ENCODE measurements around the gene MYADM.

Gene MYADM

DNA sequence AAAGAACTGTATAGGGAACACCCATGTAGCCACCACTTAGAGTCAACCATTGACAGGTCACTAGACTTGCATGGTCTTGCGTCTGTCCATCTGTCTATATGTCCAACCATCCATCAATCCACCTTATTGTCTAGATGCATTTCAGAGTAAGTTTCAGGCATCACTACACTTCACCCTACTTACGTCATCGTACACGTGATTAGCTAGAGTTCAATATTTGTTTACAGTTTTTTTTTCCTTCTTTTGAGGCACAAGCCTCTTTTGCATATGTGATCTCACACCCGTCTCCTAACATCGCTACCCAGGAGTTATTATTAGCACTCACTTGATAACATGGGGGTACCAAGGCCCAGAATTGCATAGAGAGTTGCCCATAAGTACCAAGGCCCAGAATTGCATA lies 48.3 kb downstream of the MYADM start:
- no peak for DNase-seq

DNA sequence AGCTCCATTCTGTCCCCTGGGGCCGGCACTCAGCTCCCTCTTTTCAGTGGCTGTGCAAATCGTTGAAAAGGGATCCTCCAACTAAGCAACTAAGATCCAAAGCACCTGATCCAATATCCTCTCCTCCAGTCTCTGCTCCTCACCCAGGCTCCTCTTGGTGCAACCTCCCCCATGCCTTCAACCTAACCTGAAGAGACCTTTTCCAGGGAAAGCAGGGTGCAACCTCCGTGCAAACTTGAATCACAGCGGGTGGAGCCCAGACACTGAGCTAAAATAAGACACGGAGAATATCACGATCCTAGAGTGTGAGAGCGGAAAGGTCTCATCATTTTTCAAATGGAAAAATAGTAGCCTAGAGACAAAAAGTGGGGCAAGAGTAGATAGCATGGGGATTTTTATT lies 49.7 kb downstream of the MYADM start:
- no peak for DNase-seq
